Heart right ventricle (tissue), 16 donors: ENCODE data around the gene TESMIN. TPM values are rescaled to one million over a fixed set of nuclear protein-coding genes. Genes with fewer than 3 reads are reported as not detected.

Experiments
- ATAC-seq, 8 donors: fragments of 200-7000 bp; cut with Tn5 transposase; one replicate each; pipeline ENCODE4 v1.9.1; 2020; ENCODE audit warnings: mild to moderate bottlenecking in 8 of 8, moderate library complexity in 8 of 8, moderate number of reproducible peaks in 1 of 8
- DNase-seq, 2 donors: peaks; one replicate each; pipeline ENCODE4 v3.0.0-alpha.2; 2020
- H3K27ac ChIP-seq, 10 donors: fragments of 200-600 bp; sonication (generic) in 2 of 10; one replicate each; pipeline versions ENCODE4 v1.5.0 to v1.8.0; 2020 to 2022; ENCODE audit warnings: mild to moderate bottlenecking in 3 of 10
- H3K27me3 ChIP-seq, 7 donors: fragments of 200-600 bp; one replicate each; pipeline ENCODE4 v1.8.0; 2021 to 2022; ENCODE audit warnings: mild to moderate bottlenecking in 2 of 7
- H3K36me3 ChIP-seq, 9 donors: fragments of 200-600 bp; sonication (generic) in 1 of 9; one replicate each; pipeline versions ENCODE4 v1.5.0 to v1.8.0; 2020 to 2022; ENCODE audit warnings: mild to moderate bottlenecking in 2 of 9
- H3K4me1 ChIP-seq, 9 donors: fragments of 200-600 bp; sonication (generic) in 1 of 9; one replicate each; pipeline versions ENCODE4 v1.5.0 to v1.8.0; 2020 to 2022; ENCODE audit warnings: mild to moderate bottlenecking in 4 of 9
- H3K4me3 ChIP-seq, 10 donors: fragments of 200-600 bp; sonication (generic) in 2 of 10; one replicate each; pipeline versions ENCODE4 v1.5.0 to v1.8.0; 2020 to 2022; ENCODE audit warnings: mild to moderate bottlenecking in 7 of 10, moderate library complexity in 2 of 10
- H3K9me3 ChIP-seq, 11 donors: fragments of 200-600 bp in 10 of 11; sonication (generic) in 2 of 11; one replicate each; pipeline versions ENCODE4 v1.5.0 to v1.8.0; 2013 to 2022; ENCODE audit warnings: mild to moderate bottlenecking in 2 of 11, control low read depth in 1 of 11, moderate library complexity in 1 of 11
- CTCF ChIP-seq, 9 donors: fragments of 200-600 bp; sonication (generic) in 2 of 9; IDR thresholded peaks; one replicate each; pipeline versions ENCODE4 v1.5.0 to v1.8.0; 2021 to 2022; ENCODE audit warnings: antibody characterized with exemption in 9 of 9, mild to moderate bottlenecking in 5 of 9, moderate library complexity in 1 of 9
- whole genome bisulfite sequencing, 2 donors: extraction: QIAGEN DNeasy Blood & Tissue Kit; methylation state at CpG; one replicate each; pipeline ENCODE4 v1.1.7; 2013; ENCODE audit warnings: inconsistent platforms in 1 of 2; 5-methylcytosine and 5-hydroxymethylcytosine counted together
- intact Hi-C, 10 donors: fragments of 100-400 bp; cut with DNase I; formaldehyde crosslinking; loops; one replicate each; pipeline versions ENCODE4 v1.11.1 to v1.14.2; 2022
- polyA plus RNA-seq, 2 donors: library from polyadenylated mRNA; stranded (reverse); fragments of 200-250 nt; gene quantifications; one replicate each; pipeline ENCODE4 v1.2.3, GENCODE V29; 2013
- total RNA-seq, 10 donors: library from RNA; stranded (reverse); fragmentation: NEBNext Ultra II Directional in 3 of 10; extraction: Animal tissue kit (Norgen Biotek cat#: 25700) in 3 of 10; gene quantifications; one replicate each; pipeline versions ENCODE4 v1.2.1 to v1.2.4, GENCODE V29; 2021 to 2023
- donor health status: Arrhythmogenic right ventricular cardiomyopathy.
- donor health status: ischemic (EF 13 %, LVEDD 7.1; RV severe dilation, severe dysfunction).
- donor health status: healthy with polysubstance abuse.
- donor health status: DM: no; HTN: yes; CAD: no.
- donor health status: DM: no; HTN: no; CAD: no.
- donor health status: ischemic (EF 25% LVEDD 6.9; RV normal size, moderate dysfunction).
- donor health status: ischemic (EF 25% LVEDD 5.7; RV mildly dilated, moderate dysfunction).
- donor health status: healthy.
- donor health status: DM: yes; HTN: yes; CAD: no.
- donor health status: Ischemic cardiomyopathy.
- donor health status: ischemic (EF 35%, LVEDD 5.7; RV mildly dilated, moderate dysfunction).
- donor health status: nonischemic (EF 11% LVEDD 7.7; RV severe dilation, severe dysfunction).
- donor health status: DM: yes; HTN: yes; CAD: no.
- donor health status: PGD.
- donor health status: ischemic (EF 29% LVEDD 5.4; RV normal size, mild dysfunction).
- donor health status: nonischemic (EF 23%, LVEDD 6.1; RV moderate dilation, normal function).

TESMIN gene
- total and polyA plus RNA-seq, 12 donors: 0.13 to 2.6 (median 0.63) TPM; not detected in 2

- DNase-seq: no peak
- no peak for ATAC-seq
- no peak for TF ChIP-seq CTCF (IDR thresholded peaks at IDR 0.05)
- Histone ChIP-seq H3K27ac (no peak overlapping the region), H3K4me1 (peaks cover 2 to 12% (median 9%) of the 10 kb centered on the region in 9 donors), H3K27me3 (peaks cover 16 to 82% (median 77%) of the 10 kb centered on the region in 7 donors), H3K9me3 (no peaks in the 10 kb centered on the region), H3K4me3 (no peak overlapping the region), H3K36me3 (no peaks in the 10 kb centered on the region)
- 91 to 92% methylated on average over 14 of the region's 14 CpGs for WGBS, 2 donors
- intact Hi-C loops: no loop called here
These were observed 63.3 kb downstream of the TESMIN start for GRCh38 chr11:68687986-68688385.

- no peak for ATAC-seq
- no peak for TF ChIP-seq CTCF (IDR thresholded peaks at IDR 0.05)
- no peak for DNase-seq
- Histone ChIP-seq H3K4me1 (peaks cover 2 to 12% (median 9%) of the 10 kb centered on the region in 9 donors), H3K36me3 (no peaks in the 10 kb centered on the region), H3K9me3 (no peaks in the 10 kb centered on the region), H3K4me3 (no peak overlapping the region), H3K27me3 (peaks cover 16 to 89% (median 74%) of the 10 kb centered on the region in 7 donors), H3K27ac (no peak overlapping the region)
- 60 to 63% methylated on average over 9 of the region's 9 CpGs for WGBS, 2 donors
- intact Hi-C loops: no loop called here
These were observed 64.0 kb downstream of the TESMIN start for GRCh38 chr11:68687311-68687710.

- TF ChIP-seq CTCF (IDR thresholded peaks at IDR 0.05): no peak
- Histone ChIP-seq H3K4me1 (peaks cover 2 to 12% (median 9%) of the 10 kb centered on the region in 9 donors), H3K36me3 (no peaks in the 10 kb centered on the region), H3K4me3 (no peak overlapping the region), H3K27me3 (peaks cover 16 to 89% (median 69%) of the 10 kb centered on the region in 7 donors), H3K27ac (no peak overlapping the region), H3K9me3 (no peaks in the 10 kb centered on the region)
- intact Hi-C loops: no loop called here
- ATAC-seq: no peak
- 91 to 94% methylated on average over 12 of the region's 12 CpGs for WGBS, 2 donors
- DNase-seq: no peak
These were observed 64.8 kb downstream of the TESMIN start for GRCh38 chr11:68686486-68686885.

GRCh38 chr11:68685656-68686380, 65.5 kb downstream of the TESMIN start:
- intact Hi-C loops: no loop called here
- Histone ChIP-seq H3K9me3 (no peaks in the 10 kb centered on the region), H3K4me3 (no peak overlapping the region), H3K4me1 (peaks cover 2 to 12% (median 9%) of the 10 kb centered on the region in 9 donors), H3K27ac (no peak overlapping the region), H3K36me3 (no peaks in the 10 kb centered on the region), H3K27me3 (peaks cover 16 to 83% (median 65%) of the 10 kb centered on the region in 7 donors)
- no peak for TF ChIP-seq CTCF (IDR thresholded peaks at IDR 0.05)
- 93 to 94% methylated on average over 18 of the region's 18 CpGs for WGBS, 2 donors
- DNase-seq: no peak
- ATAC-seq: peak in 1 of 8 donors; percentile 10
